Activated CD4-positive, alpha-beta T cell treated with anti-CD3 and anti-CD28 coated beads for 1 hour (primary cell): ENCODE results near the gene CAPS.
"Not testable (repeated sequence)": the region's sequence is repeated elsewhere in the genome, so short reads cannot be mapped to it uniquely, and the experiment has no call there.

ENCODE experiments used
- DNase-seq: peaks from one replicate; pipeline ENCODE4 v3.0.0-alpha.2; 2020

Gene CAPS

GRCh38 chr19:5913739-5914357, at the start of gene CAPS:
Gene CAPS, plus strand, starts transcription at chr19:5914254. Its CDS starts 153 bp downstream, at chr19:5914407.
- DNase-seq: no peak

GRCh38 chr19:5864725-5865486, 49.1 kb upstream of the CAPS start:
- no peak for DNase-seq

DNA sequence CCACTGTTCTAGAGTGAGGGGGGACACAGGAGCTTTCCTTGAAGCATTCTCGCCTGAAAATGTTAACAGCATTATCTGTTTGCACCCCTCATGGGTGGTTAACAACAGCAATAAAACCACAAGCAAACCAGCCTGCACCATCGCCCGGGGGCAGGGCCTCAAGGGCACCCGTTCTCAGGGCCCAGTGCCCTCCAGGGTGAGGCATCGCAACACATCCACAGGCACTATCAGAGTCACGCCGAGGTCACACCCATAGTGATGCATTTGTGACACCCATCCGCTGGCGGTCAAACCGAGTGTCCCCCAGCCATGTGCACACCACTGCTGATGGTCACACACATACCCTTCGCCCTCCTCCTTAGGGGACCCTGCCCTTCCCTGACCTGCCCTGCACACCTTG, 48.3 kb upstream of the CAPS start:
- no peak for DNase-seq

DNA sequence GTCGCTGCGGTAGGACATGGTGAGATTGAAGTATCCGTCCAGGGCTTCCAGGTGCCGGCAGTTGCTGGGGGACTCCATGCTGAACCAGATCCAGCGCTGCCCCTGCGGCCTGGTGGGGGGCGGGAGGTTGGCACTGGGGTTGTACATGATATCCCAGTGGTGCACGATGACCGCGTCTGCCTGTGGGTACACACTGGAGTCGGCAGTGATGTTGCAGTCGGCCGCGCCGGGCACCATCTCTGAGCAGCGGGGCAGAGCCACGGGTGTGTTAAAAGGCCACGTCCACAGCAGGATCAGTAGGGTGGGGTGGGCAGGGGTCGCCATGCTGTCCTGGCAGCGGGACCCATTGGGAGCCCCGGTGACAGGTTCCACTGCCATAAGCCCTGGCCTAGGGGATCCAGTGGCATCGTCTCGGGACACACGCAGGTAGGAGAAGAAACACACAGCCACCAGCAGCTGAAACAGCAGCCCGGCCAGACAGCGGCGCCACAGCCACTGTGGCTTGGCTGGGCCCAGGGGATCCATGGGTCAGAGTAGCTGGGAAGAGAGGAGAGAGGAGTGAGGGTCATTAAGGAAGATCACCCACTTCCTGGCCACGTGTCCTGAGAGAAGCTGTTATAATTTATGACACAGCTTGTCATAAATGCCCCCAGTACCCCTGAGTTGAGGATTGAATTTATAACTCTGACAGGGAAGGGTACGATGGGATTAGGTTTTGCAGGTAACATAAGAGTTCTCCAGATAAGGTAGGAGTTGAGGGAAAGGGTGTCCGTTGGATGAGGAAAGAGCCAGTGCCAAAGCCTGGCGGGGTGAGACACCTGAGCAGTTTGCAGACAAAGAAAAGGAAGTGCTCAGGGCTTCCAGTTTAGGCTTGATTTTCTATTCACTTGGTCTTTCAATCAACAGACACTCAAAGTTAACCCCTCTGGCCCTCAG, 46.6 kb upstream of the CAPS start:
- DNase-seq: no peak

DNA sequence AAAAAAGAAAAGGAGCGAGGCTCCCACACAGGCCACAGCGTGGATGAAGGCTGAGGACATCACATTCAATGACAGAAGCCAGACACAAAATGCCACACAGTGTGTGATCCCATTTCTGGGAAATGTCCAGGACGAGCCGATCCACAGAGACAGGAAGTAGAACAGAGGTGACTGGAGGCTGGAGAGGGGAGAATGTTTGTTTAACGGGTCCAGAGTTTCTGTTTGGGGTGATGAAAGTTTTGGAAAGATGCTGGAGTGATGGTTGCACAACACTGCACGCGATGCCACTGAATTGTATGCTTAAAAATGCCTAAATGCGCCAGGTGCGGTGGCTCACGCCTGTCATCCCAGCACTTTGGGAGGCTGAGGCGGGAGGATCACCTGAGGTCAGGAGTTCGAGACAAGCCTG, 43.1 kb upstream of the CAPS start:
- DNase-seq: no peak

GRCh38 chr19:5873617-5874199, 40.3 kb upstream of the CAPS start:
- DNase-seq: no peak

DNA sequence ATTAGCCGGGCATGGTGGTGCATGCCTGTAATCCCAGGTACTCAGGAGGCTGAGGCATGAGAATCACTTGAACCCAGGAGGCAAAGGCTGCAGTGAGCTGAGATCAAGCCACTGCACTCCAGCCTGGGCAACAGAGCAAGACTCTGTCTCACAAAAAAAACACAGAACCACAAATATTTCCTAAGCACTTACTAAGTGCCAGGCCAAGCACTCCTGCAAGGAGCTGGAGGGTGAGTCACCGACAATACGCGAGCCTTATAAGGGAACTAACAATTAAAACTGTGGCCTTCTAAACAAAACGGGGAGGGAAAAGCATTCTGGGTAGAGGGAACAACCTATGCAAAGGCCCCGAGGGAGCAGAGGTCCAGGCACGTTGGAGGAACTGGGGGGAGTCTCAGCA, 39.6 kb upstream of the CAPS start:
- DNase-seq: not testable (repeated sequence)

DNA sequence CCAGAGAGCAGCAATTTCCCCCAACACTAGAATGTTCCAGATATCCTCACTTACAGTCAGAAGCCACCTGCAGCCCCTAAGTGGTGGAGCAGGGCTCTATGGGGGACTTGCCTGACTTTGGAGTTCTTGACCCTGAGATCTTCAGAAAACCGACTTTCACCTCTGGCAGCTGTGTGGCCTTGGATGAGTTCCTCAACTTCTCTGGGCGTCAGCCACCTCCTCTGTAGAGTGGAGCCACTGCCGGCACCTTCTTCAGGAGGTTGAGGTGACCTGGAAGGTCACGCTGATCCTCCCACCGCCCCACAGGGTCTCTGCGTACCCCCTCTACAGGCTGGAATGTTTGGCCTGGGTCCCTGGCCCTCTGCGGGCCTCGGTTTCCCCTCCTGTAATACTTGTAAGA, 36.6 kb upstream of the CAPS start:
- no peak for DNase-seq

DNA sequence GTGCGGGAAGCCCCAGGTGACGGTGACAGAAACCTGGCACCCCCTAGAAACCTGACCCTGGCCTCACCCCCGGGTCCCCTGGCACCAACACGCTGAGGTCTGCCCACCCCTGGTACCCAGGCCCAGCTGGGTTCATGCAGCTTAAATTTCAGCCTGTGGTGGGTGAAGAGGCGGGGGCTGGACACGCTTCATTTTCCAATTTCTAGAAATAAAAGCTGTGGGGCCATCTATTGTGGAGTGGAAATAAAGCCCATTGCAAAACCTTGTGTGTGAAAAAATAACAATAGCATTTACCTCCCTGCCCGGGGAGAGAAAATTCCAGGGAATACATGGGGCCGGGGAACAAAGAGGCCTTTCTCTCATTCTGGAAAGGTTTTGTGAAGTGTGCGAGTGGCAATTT, 36.2 kb upstream of the CAPS start:
- DNase-seq: no peak

DNA sequence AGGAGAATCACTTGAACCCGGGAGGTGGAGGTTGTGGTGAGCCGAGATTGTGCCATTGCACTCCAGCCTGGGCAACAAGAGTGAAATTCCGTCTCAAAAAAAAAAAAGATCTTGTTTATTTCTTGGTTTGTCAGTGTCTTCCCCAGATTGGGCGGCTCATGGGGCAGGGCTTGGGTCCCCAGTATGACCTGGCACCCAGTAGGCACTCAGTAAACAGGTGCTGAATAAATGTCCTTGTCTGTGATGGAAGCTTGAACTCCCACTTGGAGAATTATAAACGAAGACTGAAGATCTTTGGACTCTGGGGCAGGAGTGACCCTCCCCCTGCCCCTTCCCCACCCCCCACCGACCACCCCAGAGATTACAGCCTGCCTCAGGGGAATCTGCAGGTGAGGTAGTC, 33.9 kb upstream of the CAPS start:
- DNase-seq: no peak

DNA sequence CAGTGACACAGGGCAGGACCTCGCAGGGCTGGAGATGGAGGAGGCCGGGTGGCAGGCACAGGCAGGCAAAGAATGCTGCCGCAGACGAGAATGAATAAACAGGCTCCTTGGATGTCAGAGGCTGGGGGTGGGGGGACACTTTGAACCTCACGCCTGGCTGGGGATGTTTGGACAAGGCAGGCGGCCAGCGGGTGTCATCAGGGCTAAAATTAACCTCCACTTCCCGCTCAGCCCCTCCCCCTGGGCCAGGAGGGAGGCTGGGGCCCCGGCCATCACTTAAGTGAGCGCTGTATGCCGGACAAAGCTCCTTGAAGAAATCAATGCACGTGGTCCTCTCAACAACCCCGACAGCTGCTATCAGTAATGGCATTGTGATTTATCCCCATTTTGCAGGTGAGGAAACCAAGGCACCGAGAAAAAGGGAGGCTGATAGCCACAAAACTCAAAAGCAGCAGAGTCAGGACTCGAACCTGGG, 33.4 kb upstream of the CAPS start:
- no peak for DNase-seq

GRCh38 chr19:5881543-5882299, 32.3 kb upstream of the CAPS start:
- DNase-seq: no peak

GRCh38 chr19:5882421-5882968, 31.6 kb upstream of the CAPS start:
- DNase-seq: no peak

DNA sequence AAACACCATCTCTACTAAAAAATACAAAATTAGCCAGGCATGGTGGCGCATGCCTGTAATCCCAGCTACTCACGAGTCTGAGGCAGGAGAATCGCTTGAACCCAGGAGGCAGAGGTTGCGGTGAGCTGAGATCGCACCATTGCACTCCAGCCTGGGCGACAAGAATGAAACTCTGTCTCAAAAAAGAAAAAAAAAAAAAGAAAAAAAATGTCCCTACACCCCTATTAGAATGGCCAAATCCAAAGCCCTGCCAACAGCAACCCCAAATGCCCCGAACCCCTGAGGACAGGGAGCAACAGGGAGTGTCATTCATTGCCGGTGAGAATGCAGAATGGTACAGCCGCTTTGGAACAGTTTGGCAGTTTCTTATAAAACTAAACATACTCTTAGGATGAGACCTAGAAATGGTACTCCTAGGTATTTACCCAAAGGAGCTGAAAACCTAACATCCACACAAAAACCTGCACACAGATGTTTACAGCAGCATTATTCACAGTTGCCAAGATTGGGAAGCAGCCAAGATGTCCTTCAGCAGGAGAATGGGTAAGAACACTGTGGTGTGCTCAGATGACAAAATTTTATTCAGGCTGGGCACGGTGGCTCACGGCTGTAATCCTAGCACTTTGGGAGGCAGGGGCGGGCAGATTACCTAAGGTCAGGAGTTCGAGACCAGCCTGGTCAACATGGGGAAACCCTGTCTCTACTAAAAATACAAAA, 30.7 kb upstream of the CAPS start:
- not testable (repeated sequence) for DNase-seq

DNA sequence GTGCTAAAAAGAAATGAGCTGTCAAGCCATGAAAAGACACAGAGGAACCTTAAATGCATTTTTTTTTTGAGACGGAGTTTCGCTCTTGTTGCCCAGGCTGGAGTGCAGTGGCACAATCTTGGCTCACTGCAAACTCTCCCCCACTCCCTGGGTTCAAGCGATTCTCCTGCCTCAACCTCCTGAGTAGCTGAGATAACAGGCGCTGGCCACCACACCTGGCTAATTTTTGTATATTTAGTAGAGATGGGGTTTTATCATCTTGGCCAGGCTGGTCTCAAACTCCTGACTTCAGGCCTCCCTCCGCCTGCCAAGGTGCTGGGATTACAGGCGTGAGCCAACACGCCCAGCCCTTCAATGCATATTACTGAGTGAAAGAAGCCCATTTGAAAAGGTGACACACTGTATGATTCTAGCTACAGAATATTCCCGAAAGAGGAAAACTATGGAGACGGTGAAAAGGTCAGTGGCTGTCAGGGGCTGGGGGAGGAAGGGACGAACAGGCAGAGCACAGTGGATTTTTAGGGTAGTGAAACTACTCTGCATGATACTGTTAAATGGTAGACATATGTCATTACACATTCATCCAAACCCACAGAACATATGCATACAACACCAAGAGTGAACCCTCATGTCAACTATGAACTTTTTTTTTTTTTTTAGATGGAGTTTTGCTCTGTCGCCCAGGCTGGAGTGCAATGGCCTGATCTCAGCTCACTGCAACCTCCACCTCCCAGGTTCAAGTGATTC, 29.8 kb upstream of the CAPS start:
- DNase-seq: not testable (repeated sequence)

DNA sequence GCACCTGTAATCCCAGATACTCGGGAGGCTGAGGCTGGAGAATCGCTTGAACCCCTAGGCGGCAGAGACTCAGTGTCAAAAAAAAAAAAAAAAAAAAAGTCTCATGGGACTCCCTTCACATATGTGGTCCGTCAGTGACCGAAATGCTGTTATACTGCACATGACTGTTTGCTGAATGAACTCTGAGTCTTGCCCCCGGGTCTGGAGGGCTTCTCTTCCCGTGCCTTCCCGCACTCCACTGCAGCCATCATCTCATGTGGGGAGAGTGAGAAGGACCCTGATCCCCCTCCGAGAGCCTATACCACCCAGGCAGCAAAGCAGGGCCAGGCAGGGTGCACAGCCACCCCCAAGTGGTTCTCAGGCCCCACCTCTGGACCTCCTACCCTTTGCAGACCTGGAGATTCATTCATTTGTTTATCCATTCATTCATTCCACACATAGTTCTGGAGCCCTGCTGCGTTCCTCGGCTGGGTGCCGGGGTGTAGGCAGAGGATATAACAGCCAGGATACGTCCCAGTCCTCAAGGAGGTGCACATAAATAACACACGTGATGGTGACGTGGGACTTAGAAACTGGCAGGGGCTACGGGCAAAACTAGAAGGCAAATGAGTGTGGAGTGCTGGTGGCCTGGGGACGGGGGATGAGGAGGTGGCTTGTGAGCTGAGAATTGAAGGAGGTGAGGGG, 24.6 kb upstream of the CAPS start:
- no peak for DNase-seq

GRCh38 chr19:5890099-5890498, 24.0 kb upstream of the CAPS start:
- no peak for DNase-seq

DNA sequence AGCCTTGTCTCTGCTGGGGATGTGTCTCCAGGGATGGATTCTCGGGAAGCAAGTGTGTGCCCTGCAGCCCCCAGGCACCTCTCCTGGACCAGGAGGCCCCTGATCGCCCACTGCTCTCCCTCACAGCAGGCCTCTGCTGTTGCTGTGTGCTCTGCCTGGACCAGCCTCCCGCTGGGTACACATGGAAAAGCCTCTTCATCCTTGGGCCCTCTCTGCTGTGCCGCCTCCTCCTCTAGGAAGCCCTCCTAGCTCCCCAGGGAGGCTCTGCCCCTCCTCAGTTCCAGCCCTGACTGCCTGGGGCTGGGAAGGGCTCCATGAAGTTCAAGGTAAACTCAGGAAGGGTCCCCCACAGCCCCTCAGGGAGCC, 22.5 kb upstream of the CAPS start:
- DNase-seq: no peak

DNA sequence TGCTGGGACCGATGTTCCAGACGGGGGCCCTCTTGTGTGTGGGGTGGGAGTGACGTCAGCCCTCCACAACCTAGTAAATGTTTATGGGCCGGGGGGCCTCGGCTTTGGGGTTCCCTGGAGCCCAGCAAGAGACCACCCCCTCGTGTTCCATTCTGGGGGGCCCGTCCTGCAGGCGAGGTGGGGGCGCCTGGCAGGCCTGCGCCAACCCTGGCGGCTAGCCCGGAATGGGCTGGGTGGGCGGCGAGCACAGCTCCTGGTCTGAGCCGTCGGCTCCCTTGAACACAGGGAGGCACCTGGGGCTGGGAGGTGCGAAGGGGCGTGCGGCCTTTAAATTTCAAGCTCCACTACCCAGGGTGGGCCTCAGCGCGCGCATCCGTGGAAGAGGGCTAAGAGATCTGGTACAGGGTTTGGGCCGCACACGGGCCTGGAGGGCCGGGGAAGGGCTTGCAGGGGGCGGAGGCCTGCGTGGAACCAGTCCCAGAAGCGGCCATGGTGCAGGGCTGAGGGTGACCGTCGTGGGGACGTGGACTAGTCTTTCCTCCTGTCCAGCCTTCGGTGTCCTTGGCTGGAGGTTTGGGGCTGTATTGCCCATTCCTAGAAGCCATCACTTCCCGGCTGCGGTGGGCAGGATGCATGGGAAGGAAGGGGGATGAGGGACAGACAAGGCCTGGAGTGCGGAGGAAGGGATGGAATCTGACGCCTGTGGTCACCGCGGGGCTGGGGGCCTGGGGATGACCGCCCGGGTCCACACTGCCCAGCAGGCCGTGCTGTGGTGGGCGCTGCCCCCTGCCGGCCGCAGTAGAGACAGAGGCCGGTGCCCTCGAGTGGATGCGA, 21.9 kb upstream of the CAPS start:
- DNase-seq: no peak
